GM19452 (cell line): ENCODE data around the gene MAG.

Experiments used
- ATAC-seq: cut with Tn5 transposase; IDR thresholded peaks from one replicate; pipeline ENCODE4 v1.9.1; 2021; ENCODE audit not compliant: unreplicated experiment

Gene MAG

DNA sequence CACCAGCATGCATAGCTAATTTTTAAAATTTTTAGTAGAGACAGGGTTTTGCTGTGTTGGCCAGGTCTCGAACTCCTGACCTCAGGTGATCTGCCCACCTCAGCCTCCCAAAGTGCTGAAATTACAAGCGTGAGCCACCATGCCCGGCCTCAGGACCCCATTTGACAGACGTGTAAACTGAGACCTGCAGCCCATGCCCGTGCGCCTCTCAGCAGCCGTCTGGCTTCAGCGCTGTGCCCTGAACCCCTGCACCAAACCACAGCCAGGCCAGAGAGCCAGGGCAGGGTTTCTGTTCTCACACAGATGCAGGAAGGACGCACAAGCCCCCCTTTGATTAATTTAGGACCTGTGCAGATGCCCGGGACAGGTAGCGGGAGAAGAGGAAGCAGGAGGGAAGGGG, 48.5 kb downstream of the MAG start:
- no peak for ATAC-seq

DNA sequence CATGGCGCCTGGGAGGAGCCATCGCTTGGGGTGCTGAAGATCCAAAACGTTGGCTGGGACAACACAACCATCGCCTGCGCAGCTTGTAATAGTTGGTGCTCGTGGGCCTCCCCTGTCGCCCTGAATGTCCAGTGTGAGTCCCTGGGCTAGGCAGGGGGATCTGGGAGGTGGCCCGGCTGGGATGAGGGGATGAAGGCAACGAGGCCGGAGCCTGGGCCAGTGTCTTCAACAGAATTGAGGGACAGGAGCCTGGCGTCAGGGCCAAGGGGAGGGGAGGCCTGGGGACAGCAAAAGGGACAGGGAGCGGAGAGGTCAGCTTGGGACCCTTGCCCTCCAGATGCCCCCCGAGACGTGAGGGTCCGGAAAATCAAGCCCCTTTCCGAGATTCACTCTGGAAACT, 49.0 kb downstream of the MAG start:
- ATAC-seq, result no peak

DNA sequence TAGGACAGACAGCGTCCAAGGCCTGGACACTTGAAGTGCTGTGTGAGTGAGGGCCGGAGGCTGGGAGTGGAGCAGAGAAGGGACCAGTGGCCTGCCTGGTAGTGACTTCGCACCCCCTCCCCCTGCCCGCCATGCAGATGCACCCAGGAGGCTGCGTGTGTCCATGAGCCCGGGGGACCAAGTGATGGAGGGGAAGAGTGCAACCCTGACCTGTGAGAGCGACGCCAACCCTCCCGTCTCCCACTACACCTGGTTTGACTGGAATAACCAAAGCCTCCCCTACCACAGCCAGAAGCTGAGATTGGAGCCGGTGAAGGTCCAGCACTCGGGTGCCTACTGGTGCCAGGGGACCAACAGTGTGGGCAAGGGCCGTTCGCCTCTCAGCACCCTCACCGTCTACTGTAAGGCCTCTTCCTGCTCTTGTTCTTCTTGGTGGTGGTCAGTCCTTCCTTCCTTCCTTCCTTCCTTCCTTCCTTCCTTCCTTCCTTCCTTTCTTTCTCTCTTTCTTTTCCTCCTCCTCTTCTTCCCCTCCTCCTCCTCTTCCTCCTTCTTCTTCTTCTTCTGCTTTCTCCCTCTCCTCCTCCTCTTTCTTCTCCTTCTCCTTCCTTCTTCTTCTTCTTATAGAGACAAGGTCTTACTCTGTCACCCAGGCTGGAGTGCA, 49.7 kb downstream of the MAG start:
- no peak for ATAC-seq

DNA sequence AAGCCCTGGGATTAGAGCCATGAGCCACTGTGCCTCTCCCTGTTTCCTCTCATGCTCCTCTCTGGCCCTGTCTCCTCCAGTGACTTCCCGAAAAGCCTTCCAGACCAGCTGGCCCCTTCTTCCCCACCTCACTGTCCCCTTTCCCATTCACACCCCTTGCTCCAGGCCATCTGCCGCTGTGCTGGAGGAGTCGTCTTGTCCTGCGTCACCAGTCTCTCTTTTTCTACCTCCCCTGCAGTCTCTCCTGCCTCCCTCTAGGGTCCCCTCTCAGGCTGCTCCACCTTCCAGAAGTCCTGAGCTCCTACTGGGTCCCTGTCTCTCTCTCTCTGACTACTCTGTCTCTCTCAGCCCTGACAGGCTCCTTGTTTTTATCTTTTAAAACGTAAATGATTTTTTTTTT, 50.5 kb downstream of the MAG start:
- no peak for ATAC-seq

DNA sequence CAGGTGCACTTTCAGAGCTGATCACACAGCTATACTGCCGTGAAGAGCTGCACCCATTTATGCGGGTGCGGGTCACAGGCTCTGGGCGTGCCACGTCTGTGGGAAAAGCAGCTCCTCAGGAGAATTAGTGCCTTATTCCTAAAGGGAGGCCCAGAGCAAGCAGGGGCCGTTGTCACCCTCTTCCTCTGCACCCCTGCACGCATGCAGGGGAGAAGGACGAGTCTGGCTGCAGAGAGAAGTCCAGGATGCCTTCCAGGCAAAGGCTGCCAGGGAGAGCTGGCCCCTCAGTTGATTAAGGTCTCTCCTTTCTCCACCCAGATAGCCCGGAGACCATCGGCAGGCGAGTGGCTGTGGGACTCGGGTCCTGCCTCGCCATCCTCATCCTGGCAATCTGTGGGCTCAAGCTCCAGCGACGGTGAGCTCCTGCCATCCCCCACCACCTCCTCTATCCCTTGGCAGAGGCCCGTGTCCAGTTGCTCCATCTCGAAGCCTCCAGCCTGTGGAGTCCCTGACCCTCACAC, 52.6 kb downstream of the MAG start:
- no peak for ATAC-seq

DNA sequence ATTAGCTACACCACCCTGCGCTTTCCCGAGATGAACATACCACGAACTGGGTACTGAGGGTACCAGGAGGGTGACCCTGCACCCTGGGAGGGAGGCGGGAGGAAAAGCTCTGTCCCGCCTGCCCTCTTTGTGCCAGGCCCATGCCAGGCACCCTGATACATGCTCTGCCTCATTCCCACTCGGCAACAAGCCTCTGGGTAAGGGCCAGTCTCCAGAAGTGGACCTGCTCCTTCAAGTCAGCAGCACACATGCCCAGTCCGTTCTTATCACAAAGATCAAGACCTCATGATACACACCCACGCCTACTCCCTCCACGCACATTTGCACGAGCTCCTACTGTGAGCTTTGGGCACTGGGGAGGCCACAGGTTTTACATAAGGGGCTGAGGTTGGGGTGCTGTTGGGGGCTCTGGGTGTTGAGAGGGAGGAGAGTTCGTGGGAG, 53.7 kb downstream of the MAG start:
- no peak for ATAC-seq

DNA sequence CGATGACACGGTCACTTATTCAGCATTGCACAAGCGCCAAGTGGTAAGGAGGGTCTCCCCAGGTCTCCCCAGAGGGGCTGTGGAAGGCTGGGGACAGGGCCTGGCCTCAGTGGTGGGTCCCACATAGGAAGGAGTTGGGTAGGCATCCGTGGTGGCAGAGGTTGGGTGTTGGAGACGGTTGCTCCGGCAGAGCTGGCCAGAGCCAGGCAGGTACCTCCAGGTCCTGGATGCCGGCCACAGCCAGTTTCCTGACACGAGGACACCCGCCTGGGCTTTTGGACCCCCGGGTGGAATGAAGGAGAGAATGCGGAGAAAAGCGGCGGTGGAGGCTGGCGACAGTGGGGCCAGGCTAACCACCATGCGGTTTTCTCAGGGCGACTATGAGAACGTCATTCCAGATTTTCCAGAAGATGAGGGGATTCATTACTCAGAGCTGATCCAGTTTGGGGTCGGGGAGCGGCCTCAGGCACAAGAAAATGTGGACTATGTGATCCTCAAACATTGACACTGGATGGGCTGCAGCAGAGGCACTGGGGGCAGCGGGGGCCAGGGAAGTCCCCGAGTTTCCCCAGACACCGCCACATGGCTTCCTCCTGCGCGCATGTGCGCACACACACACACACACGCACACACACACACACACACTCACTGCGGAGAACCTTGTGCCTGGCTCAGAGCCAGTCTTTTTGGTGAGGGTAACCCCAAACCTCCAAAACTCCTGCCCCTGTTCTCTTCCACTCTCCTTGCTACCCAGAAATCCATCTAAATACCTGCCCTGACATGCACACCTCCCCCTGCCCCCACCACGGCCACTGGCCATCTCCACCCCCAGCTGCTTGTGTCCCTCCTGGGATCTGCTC, 54.5 kb downstream of the MAG start:
- ATAC-seq, result no peak

DNA sequence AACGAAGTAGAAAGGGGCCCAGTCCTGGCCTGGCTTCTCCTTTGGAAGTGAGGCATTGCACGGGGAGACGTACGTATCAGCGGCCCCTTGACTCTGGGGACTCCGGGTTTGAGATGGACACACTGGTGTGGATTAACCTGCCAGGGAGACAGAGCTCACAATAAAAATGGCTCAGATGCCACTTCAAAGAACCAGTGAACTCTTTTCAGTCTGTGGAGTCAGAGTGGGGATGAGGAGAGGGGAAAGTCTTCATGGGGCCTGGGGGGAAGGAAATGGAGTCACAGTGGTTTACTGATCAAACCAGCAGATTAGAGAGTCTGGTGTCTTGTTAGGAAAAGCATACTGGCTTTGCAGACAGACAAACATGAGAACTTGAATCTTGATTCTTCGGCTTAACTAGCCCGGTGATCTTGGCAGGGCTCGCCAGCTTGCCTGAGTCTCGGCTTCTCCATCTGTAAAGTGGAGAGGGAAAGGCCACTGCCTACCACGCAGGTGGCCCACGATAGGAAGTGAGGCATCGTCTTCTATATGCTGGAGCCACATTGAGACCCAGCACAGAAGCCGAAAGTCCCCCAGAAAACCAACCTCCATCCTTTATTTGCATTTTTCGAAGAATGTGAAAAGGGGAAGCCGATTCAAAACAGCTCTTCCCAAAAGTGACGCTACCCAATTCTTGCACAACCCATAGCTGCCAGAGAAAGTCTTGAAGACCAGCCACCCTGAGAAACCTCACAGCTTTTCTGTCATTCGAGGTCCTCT, 55.4 kb downstream of the MAG start, which contains the start of gene FFAR1:
Gene FFAR1 (plus strand): TSS at position 732 of the 759 bp plus-strand sequence. CDS start 3,650 bp downstream, outside the sequence.
- ATAC-seq, result peak; percentile 43

DNA sequence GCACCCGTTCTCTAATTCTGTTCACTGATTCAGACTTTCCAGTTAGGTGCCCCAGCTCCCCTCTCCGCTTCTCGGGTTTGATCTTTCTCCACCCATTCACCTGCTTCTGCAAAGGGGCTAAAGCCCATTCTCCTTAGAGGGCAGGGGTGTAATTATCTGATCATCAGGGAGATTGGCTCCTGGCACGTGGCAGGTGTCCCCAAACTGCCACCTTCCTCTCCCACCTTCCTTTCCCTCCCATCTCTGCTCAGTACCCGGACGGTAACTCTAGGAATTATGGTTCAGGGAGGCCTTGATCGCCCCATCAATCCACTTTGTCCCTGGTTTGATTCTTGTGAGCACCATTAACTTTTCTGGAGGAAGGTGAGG, 56.0 kb downstream of the MAG start:
- ATAC-seq, result no peak

DNA sequence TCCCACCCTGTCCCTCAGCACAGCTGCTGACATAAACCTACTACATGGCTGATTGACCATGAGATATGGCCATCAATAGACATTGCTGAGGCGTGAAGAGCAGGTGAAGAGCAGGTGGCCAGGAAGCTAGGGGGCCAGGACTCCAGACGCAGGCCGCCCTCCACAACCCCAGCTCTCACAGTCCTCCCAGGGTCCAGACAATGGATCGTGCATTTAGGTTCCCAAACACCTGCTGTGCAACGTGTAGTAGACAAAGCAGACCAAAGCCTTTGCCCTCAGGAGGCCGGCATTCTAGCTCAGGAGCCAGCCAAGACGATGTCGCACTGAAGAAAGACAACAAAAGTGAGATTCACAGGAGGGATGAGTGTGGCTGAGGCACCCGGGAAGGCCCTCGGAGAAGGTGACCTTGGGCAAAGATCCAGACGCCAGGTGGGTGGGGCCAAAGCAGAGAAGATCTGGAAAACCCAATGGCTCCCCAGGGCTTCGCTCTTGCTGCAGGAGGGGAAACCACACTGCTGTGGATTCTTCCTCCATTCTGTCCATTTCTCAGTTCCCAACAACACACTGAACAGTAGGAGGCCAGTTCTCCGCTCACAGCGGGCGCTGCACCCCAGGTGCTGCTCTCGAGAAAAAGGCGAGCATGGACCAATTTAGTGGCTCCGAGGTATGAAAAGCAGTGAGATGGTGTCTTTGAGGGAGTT, 57.1 kb downstream of the MAG start:
- ATAC-seq, result no peak

DNA sequence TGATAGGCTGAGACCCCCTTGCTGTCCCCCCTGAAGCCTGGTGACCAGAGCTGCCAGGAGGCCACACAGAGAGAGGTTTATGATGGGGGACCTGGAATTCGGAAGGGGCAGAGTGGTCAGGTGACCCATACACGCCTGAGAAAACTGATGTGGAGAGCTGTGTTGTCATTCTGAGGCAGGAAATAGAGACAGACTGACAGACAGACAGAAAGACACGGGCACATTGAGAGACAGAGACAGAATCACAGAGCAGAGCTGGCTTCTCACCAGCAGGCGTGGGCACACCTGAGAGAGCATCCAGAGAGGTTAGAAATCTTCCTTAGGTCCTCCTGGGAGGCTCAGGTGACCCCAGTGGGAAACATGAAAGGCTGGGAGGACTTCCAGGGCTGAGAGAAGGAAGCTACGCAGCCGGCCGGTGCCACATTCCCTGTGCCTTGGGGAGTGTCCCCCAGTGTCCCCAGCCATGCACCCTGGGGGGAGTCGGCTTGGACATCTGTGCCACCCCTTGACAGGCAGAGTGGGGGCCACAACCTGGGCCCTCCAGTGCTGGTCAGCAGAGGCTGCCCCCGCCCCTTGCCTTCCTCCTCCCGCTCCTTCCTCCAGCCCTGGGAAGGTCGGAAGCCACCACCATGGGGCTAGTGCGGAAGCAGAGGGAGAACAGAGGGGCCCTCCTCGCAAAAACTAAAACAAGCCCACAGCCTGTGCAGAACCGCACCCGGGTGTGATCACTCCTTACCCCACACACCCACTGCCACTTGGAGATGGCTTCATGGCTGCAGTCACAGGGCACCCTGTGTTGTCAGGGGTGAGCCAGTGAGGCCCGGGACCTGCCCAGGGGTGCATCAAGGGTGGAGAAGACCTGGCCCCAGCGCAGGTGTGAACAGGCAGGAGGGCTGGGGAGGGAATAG, 57.9 kb downstream of the MAG start:
- no peak for ATAC-seq

DNA sequence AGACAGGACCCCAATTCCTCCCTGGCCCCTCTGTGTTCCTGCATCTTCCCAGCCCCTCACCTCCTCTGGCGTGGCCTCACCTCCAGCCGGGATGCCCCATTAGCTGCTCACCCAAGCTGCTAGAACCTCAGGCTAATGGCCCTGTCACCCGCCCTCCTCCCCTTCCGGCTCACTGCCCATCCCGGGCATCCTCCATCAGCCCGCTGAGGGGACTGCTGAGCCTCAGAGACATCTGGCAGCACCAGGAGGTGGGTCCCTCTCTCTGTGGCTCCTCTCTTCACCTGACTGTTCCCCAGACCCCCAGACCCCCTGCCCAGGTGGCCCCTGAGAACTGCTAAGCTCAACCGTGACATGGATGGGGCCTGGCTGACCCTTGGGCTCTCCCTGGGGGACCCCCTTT, 58.6 kb downstream of the MAG start:
- no peak for ATAC-seq

DNA sequence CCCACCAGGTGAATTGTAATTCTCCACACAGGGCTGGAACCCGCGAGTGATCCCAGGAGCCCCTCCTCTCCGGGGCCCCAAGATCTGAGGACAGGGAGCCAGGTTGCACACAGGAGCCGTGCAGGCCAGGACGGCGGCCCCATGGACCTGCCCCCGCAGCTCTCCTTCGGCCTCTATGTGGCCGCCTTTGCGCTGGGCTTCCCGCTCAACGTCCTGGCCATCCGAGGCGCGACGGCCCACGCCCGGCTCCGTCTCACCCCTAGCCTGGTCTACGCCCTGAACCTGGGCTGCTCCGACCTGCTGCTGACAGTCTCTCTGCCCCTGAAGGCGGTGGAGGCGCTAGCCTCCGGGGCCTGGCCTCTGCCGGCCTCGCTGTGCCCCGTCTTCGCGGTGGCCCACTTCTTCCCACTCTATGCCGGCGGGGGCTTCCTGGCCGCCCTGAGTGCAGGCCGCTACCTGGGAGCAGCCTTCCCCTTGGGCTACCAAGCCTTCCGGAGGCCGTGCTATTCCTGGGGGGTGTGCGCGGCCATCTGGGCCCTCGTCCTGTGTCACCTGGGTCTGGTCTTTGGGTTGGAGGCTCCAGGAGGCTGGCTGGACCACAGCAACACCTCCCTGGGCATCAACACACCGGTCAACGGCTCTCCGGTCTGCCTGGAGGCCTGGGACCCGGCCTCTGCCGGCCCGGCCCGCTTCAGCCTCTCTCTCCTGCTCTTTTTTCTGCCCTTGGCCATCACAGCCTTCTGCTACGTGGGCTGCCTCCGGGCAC, 59.6 kb downstream of the MAG start:
- ATAC-seq, result no peak

DNA sequence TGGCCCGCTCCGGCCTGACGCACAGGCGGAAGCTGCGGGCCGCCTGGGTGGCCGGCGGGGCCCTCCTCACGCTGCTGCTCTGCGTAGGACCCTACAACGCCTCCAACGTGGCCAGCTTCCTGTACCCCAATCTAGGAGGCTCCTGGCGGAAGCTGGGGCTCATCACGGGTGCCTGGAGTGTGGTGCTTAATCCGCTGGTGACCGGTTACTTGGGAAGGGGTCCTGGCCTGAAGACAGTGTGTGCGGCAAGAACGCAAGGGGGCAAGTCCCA, 60.2 kb downstream of the MAG start:
- no peak for ATAC-seq

DNA sequence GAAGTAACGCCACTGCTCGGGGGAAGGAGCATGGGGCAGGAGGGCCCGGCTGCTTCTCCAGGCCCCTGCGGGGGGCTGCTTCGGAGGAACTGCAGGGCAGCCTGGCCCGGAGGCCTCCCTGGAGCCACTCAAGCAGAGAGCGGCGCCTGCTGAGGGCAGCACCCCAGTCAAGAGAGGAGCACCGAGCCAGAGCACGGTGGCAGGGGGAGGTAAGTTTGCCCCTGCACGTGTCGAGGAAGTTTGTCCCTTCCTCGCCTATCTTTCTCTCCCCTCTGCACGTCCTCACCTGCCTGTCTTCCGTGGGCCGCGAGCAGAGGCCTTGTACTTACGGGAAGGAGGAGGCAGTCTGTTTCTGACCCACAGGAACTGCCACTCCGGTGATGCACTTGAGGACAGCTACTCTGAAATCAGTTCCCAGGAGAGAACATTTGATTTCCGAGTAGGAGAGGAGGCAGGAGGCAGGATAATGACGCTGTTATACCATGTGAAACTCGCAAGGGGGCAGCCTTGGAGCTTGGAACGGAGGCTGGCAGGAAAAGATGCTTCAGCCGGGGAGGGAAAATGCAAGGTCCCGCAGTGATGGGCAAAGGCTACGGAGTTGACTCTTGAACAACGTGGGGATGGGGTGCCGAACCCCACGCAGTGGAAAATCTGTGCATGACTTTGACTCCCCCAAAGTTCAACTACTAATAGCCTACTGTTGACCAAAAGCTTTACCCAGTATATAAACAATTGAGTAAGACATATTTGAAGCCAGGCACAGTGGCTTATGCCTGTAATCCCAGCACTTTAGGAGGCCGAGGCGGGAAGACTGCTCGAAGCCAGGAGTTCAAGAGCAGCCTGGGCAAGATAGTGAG, 60.7 kb downstream of the MAG start:
- no peak for ATAC-seq

DNA sequence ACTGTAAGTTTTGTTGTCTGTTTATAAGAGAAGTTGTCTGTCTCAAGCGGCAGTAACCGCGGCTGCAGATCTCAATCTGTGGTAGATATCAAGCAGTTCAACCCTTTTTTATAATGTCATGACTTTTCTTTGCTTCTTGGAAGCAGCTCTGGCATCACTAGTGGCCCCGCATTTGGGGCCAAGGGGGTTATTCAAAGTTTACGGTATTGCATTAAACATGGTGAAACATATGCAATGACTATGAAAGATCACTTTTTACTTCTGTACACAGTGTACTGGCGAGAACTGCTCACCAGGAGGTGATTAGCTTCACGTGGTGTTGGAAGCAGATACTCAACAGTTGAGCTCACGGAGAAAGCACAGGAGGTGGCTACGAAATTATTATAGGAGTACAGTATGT, 61.7 kb downstream of the MAG start:
- ATAC-seq, result no peak

DNA sequence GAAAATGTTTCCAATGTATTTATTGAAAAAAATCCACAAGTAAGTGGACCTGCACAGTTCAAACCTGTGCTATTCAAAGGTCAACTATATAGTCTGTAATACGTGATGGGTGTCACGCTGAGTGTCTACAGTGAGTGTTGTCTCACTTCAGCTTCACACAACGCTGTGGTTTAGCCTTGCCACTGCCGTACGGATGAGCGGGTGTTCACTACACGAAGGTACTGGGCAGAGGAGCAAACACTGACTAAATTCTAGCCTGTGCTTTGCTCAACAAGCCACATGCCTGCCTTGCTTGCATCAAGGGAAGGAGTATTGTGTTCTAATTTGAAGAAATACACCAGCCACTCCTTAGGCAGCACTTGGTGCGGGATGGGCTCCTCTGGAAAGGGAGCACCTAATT, 62.9 kb downstream of the MAG start:
- ATAC-seq, result no peak

DNA sequence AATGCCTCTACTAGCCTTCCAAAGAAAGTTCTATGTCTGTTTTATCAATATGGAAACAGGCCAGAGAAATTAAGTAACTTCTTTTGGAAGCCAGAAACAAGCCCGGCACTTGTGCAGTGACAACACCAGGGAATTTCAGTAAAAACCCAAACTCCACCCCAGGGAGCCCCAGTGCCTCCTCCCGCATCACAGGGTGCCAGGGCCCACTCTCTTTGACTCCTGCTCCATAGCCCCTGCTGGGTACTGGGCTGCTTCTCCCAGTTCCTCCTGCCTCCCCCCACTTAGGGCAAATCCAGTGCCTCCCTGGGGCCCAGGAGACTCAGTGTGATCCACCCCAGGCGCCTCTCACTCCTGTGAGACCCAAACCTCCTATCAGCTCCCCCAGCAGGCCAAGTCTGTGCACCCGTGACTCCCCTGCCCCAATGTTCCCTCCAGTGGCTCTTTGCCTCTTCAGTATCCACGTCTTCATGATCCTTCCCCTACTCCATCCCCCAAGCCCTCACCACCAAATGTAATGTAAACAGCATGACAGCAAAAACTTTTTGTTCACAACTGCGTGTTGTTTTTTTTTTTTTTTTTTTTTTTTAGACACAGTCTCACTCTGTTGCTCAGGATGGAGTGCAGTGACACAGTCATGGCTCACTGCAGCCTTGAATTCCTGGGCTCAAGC, 64.0 kb downstream of the MAG start:
- no peak for ATAC-seq
